Adrenal gland (tissue), 12 donors: ENCODE results near the gene CCL25. TPM values are rescaled to one million over a fixed set of nuclear protein-coding genes. Genes with fewer than 3 reads are reported as not detected.

Source experiments
- DNase-seq, 7 donors: peaks; one replicate each; pipeline ENCODE4 v3.0.0-alpha.2; 2019 to 2020
- H3K27ac ChIP-seq, 5 donors: fragments of 200-600 bp; sonication (generic) in 4 of 5; 1 replicate in 3 of 5; 2 replicates in 2 of 5; pipeline versions ENCODE4 v1.5.1 to v1.8.0; 2016 to 2020; ENCODE audit warnings: mild to moderate bottlenecking in 1 of 5
- H3K27me3 ChIP-seq: fragments of 200-600 bp; 2 replicates; pipeline ENCODE4 v1.8.0; 2021
- H3K36me3 ChIP-seq, 2 donors: fragments of 200-600 bp; replicated peaks in 1 of 2; 1 replicate in 1 of 2; 2 replicates in 1 of 2; pipeline versions ENCODE4 v1.5.1 to v1.8.0; 2018 to 2022
- H3K4me1 ChIP-seq, 2 donors: fragments of 200-600 bp; replicated peaks in 1 of 2; 1 replicate in 1 of 2; 2 replicates in 1 of 2; pipeline versions ENCODE4 v1.5.1 to v1.8.0; 2018 to 2021
- H3K4me3 ChIP-seq, 4 donors: fragments of 200-600 bp; sonication (generic) in 3 of 4; one replicate each; pipeline ENCODE4 v1.5.1; 2016 to 2018
- H3K9me3 ChIP-seq, 3 donors: fragments of 200-600 bp; sonication (generic) in 1 of 3; replicated peaks in 1 of 3; 1 replicate in 2 of 3; 2 replicates in 1 of 3; pipeline versions ENCODE4 v1.5.1 to v1.8.0; 2016 to 2021
- POLR2A ChIP-seq, 2 donors: fragments of 450-650 bp; IDR thresholded peaks; one replicate each; pipeline ENCODE4 v1.6.1; 2017; ENCODE audit warnings: antibody characterized with exemption in 2 of 2, mild to moderate bottlenecking in 2 of 2, moderate library complexity in 1 of 2
- WGBS, 4 donors: extraction: QIAGEN DNeasy Blood & Tissue Kit in 2 of 4; methylation state at CpG; one replicate each; pipeline versions ENCODE4 v1.1.5 to v1.1.7; 2013 to 2017; 5-methylcytosine and 5-hydroxymethylcytosine counted together
- intact Hi-C, 2 donors: fragments of 100-400 bp; cut with DNase I; formaldehyde crosslinking; loops; one replicate each; pipeline versions ENCODE4 v1.14.1 to v1.15.0; 2022 to 2023
- polyA plus RNA-seq, 3 donors: library from polyadenylated mRNA; stranded (reverse); fragments of 200-250 nt in 2 of 3; fragments of 350-450 nt in 1 of 3; fragmentation: Illumina TruSeq in 1 of 3; extraction: RNeasy Lipid Tissue Mini Kit (QIAGEN cat#74804) in 1 of 3; gene quantifications; one replicate each; pipeline ENCODE4 v1.2.3, GENCODE V29; 2013 to 2014
- total RNA-seq, 9 donors: library from RNA; depleted of rRNA in 4 of 9; stranded (reverse); fragments of >200 nt in 4 of 9; fragments of 120-200 nt in 1 of 9; fragmentation: NEBNext Ultra II Directional in 1 of 9; extraction: Animal tissue kit (Norgen Biotek cat#: 25700) in 1 of 9; gene quantifications; one replicate each; pipeline versions ENCODE4 v1.1.0 to v1.2.4, GENCODE V29; 2013 to 2023
- TF ChIP-seq, protein P1 (sequence below), 6 experiments: fragments of 450-650 bp in 4 of 6; fragments of 200-600 bp in 2 of 6; sonication (generic) in 1 of 6; IDR thresholded peaks; 1 replicate in 5 of 6; 2 replicates in 1 of 6; pipeline versions ENCODE4 v1.5.1 to v1.8.0; 2016 to 2021; ENCODE audit warnings: antibody characterized with exemption in 6 of 6, mild to moderate bottlenecking in 2 of 6, moderate library complexity in 1 of 6
- donor health status: healthy with polysubstance abuse.
- donor health status: Bipolar disorder and iron deficiency.
- donor health status: DM: yes; HTN: yes; CAD: no.
- donor health status: DM: no; HTN: no; CAD: no.
- donor health status: DM: no; HTN: no; CAD: no.
- donor health status: DM: yes; HTN: yes; CAD: no.

The CCL25 gene
- total and polyA plus RNA-seq, 12 donors, result 0.11 to 0.78 TPM; not detected in 10

DNA sequence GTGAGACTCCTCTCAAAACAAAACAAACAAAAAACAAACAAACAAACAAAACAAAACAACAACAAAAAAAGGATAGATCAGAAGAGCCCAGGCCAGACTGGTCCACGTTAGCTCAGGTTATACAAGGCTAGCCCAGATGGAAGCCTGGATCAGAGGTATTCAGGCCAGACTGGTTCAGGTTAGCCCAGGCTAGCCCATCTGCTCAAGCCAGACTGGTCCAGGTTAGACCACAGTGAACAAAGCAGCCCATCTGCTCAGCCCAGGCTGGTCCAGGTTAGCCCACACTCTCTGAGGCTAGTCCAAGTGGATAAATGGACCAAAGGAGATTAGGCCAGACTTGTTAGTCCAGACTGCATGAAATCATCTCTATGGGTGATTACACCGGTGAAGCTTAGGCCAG is 41.2 kb downstream of the CCL25 start:
- DNase-seq, result no peak
- intact Hi-C loops, result no loop called here
- Histone ChIP-seq H3K9me3 (peaks cover 0 to 9% (median 0%) of the 10 kb centered on the region in 3 donors), H3K36me3 (no peaks in the 10 kb centered on the region), H3K27ac (no peak overlapping the region), H3K4me1 (no peaks in the 10 kb centered on the region), H3K4me3 (no peak overlapping the region), H3K27me3 (no peaks in the 10 kb centered on the region)
- TF ChIP-seq, protein P1, sequence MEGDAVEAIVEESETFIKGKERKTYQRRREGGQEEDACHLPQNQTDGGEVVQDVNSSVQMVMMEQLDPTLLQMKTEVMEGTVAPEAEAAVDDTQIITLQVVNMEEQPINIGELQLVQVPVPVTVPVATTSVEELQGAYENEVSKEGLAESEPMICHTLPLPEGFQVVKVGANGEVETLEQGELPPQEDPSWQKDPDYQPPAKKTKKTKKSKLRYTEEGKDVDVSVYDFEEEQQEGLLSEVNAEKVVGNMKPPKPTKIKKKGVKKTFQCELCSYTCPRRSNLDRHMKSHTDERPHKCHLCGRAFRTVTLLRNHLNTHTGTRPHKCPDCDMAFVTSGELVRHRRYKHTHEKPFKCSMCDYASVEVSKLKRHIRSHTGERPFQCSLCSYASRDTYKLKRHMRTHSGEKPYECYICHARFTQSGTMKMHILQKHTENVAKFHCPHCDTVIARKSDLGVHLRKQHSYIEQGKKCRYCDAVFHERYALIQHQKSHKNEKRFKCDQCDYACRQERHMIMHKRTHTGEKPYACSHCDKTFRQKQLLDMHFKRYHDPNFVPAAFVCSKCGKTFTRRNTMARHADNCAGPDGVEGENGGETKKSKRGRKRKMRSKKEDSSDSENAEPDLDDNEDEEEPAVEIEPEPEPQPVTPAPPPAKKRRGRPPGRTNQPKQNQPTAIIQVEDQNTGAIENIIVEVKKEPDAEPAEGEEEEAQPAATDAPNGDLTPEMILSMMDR (IDR thresholded peaks at IDR 0.05), result no peak
- no peak for TF ChIP-seq POLR2A (IDR thresholded peaks at IDR 0.05)
- WGBS, 4 donors, result 83 to 95% (median 92%) methylated on average over 1 to 2 of the region's 2 CpGs

DNA sequence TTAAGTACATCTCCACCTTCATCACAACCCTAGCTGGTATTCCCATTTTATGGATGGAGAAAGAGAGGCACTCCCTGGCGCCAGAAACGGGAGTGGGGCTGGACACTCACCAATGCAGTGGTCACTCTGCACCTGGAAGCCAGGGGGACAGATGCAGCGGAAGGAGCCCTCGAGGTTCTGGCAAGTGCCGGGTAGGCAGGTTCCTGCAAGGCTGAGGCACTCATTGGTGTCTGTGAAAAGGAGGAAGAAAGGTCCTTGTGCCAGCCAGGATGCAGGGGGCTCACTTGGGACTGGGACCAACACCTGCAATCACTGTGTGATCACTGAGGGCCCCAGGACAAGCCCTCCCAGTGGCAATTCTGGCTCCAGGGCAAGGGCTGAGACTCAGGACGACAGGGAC is 41.8 kb downstream of the CCL25 start:
- Histone ChIP-seq H3K4me1 (no peaks in the 10 kb centered on the region), H3K27me3 (no peaks in the 10 kb centered on the region), H3K27ac (no peak overlapping the region), H3K4me3 (no peak overlapping the region), H3K36me3 (no peaks in the 10 kb centered on the region), H3K9me3 (peaks cover 0 to 9% (median 0%) of the 10 kb centered on the region in 3 donors)
- TF ChIP-seq, protein P1 (IDR thresholded peaks at IDR 0.05), result no peak
- TF ChIP-seq POLR2A (IDR thresholded peaks at IDR 0.05), result no peak
- WGBS, 4 donors, result 82 to 90% (median 86%) methylated on average over 3 to 6 of the region's 6 CpGs
- intact Hi-C loops, result no loop called here
- no peak for DNase-seq

DNA sequence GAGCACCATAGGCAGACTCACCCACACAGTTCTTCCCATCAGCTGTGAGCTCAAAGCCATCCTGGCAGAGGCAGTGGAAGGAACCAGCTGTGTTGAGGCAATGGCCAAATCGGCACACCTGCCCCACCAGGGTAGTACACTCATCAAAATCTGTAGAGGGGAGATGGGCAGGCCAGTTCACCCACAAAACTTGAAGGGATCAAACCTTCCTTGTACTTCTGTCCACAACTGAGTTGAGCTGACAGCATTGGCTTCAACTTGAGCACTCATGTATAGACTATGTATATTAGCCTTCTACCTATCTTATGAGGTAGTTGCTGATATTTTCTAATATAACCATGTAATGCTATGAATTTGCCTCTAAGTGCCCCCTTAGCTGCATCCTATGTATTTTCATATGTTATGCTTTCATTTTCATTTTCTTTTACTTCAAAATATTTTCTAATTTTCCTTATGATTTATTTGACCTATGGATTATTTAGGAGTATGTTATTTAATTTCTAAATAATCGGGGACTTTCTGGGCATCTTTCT is 42.9 kb downstream of the CCL25 start:
- H3K4me3 ChIP-seq, result no peak overlapping the region
- no peaks in the 10 kb centered on the region for H3K36me3 ChIP-seq
- 43 to 70% (median 64%) methylated on average over 2 of the region's 2 CpGs for WGBS, 4 donors
- H3K27me3 ChIP-seq, result no peaks in the 10 kb centered on the region
- H3K27ac ChIP-seq, result no peak overlapping the region
- intact Hi-C loops, result no loop called here
- peaks cover 0 to 9% (median 0%) of the 10 kb centered on the region in 3 donors for H3K9me3 ChIP-seq
- TF ChIP-seq POLR2A (IDR thresholded peaks at IDR 0.05), result no peak
- DNase-seq, result no peak
- no peaks in the 10 kb centered on the region for H3K4me1 ChIP-seq

DNA sequence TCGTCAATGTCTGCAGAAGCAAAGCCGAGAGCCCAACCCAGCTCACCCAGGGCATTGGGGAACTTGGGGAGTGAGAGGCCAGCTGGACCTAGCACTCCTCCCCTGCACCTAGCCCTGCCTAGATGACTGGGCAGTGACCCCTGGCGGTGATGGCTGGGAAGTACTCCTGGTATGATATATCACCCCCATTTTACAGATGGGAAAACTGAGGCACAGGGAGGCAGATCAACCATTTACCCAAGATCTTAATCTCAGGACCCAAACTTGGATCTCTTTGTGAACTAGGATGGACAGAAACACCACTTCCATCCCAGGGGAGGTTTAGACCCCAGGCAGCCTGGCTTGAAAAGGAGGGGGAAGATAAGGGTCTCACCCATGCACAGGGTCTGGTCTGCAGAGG is 43.5 kb downstream of the CCL25 start:
- Histone ChIP-seq H3K27ac (no peak overlapping the region), H3K9me3 (peaks cover 0 to 9% (median 0%) of the 10 kb centered on the region in 3 donors), H3K27me3 (no peaks in the 10 kb centered on the region), H3K4me1 (no peaks in the 10 kb centered on the region), H3K36me3 (no peaks in the 10 kb centered on the region), H3K4me3 (no peak overlapping the region)
- DNase-seq, result no peak
- intact Hi-C loops, result no loop called here
- TF ChIP-seq, protein P1 (IDR thresholded peaks at IDR 0.05), result no peak
- TF ChIP-seq POLR2A (IDR thresholded peaks at IDR 0.05), result no peak
- 95 to 98% (median 97%) methylated on average over 3 of the region's 3 CpGs for WGBS, 4 donors

DNA sequence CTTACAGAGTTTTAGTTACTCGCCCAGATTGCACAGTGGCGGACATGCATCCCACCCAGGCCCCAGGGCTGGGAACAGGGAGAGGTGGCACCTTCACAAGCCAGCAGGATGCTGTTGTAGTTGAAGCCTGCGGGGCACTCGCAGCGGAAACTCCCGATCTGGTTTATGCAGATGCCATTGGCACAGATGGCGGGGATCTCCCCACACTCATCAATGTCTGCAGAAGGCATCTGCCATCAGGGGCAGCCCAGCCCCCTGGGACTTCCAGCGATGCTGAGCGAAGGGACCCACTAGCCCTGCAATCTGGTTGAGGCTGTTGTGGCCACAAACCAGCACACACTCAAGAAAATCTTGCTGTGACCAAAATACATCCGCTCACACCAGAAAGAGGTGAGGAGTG is 44.6 kb downstream of the CCL25 start:
- no peaks in the 10 kb centered on the region for H3K36me3 ChIP-seq
- H3K27ac ChIP-seq, result no peak overlapping the region
- H3K27me3 ChIP-seq, result no peaks in the 10 kb centered on the region
- 88 to 100% (median 93%) methylated on average over 8 to 10 of the region's 10 CpGs for WGBS, 4 donors
- peaks cover 0 to 9% (median 0%) of the 10 kb centered on the region in 3 donors for H3K9me3 ChIP-seq
- no peak for DNase-seq
- H3K4me3 ChIP-seq, result no peak overlapping the region
- TF ChIP-seq, protein P1 (IDR thresholded peaks at IDR 0.05), result no peak
- TF ChIP-seq POLR2A (IDR thresholded peaks at IDR 0.05), result no peak
- H3K4me1 ChIP-seq, result no peaks in the 10 kb centered on the region
- intact Hi-C loops, result no loop called here
